GM23338 (cell line): ENCODE data around the gene RNF7. TPM values are rescaled to one million over a fixed set of nuclear protein-coding genes. Genes with fewer than 3 reads are reported as not detected.
"Not testable (repeated sequence)": the region's sequence is repeated elsewhere in the genome, so short reads cannot be mapped to it uniquely, and the experiment has no call there.

Source experiments
- ATAC-seq: fragments of 200-7000 bp; cut with Tn5 transposase; 3 replicates; pipeline ENCODE4 v1.9.1; 2020
- DNase-seq: peaks from one replicate; pipeline ENCODE4 v3.0.0-alpha.2; 2015; ENCODE audit warnings: low spot score
- H2AFZ ChIP-seq: fragments of 200-600 bp; sonication (generic); 2 replicates; pipeline ENCODE4 v1.8.0; 2016; ENCODE audit warnings: antibody characterized with exemption, mild to moderate bottlenecking, moderate library complexity
- H3F3A ChIP-seq: fragments of 200-600 bp; sonication (generic); replicated peaks from 2 replicates; pipeline ENCODE4 v1.8.0; 2017; ENCODE audit warnings: antibody characterized with exemption, mixed run types, low read depth
- H3K27ac ChIP-seq: fragments of 200-600 bp; sonication (generic); 2 replicates; pipeline ENCODE4 v1.6.1; 2016; ENCODE audit warnings: low read depth
- H3K27me3 ChIP-seq: fragments of 200-600 bp; sonication (generic); 2 replicates; pipeline ENCODE4 v1.8.0; 2016; ENCODE audit warnings: mild to moderate bottlenecking, mixed run types, moderate library complexity; ENCODE audit not compliant: insufficient read depth
- H3K36me3 ChIP-seq: fragments of 200-600 bp; sonication (generic); 2 replicates; pipeline ENCODE4 v1.8.0; 2016; ENCODE audit warnings: mild to moderate bottlenecking; ENCODE audit not compliant: insufficient read depth
- H3K4me1 ChIP-seq: fragments of 200-600 bp; sonication (generic); 2 replicates; pipeline ENCODE4 v1.8.0; 2016; ENCODE audit warnings: mild to moderate bottlenecking, moderate library complexity; ENCODE audit not compliant: insufficient read depth
- H3K4me2 ChIP-seq: fragments of 200-600 bp; sonication (generic); 2 replicates; pipeline ENCODE4 v1.7.1; 2017; ENCODE audit warnings: mixed run types
- H3K4me3 ChIP-seq: fragments of 200-600 bp; sonication (generic); 2 replicates; pipeline ENCODE4 v1.6.1; 2016; ENCODE audit warnings: mixed run types
- H3K79me2 ChIP-seq: fragments of 200-600 bp; sonication (generic); replicated peaks from 2 replicates; pipeline ENCODE4 v1.8.0; 2017; ENCODE audit warnings: mild to moderate bottlenecking; ENCODE audit not compliant: insufficient read depth
- H3K9me2 ChIP-seq: fragments of 200-600 bp; sonication (generic); 2 replicates; pipeline ENCODE4 v1.8.0; 2017; ENCODE audit not compliant: insufficient read depth
- H4K20me1 ChIP-seq: fragments of 200-600 bp; sonication (generic); replicated peaks from 2 replicates; pipeline ENCODE4 v1.8.0; 2017; ENCODE audit warnings: mild to moderate bottlenecking; ENCODE audit not compliant: insufficient read depth
- H3K27ac Mint-ChIP-seq: 2 replicates; pipeline ENCODE4 v1.8.0; 2020; ENCODE audit warnings: inconsistent platforms, mild to moderate bottlenecking, moderate library complexity, mixed read lengths
- H3K27me3 Mint-ChIP-seq: 3 replicates; pipeline ENCODE4 v1.8.0; 2022; ENCODE audit warnings: low read depth, mild to moderate bottlenecking, moderate library complexity, mixed read lengths, inconsistent platforms; ENCODE audit not compliant: insufficient read depth, poor library complexity
- H3K36me3 Mint-ChIP-seq: 3 replicates; pipeline ENCODE4 v1.8.0; 2021; ENCODE audit warnings: low read depth, mild to moderate bottlenecking, inconsistent platforms, moderate library complexity, mixed read lengths
- H3K4me1 Mint-ChIP-seq: 3 replicates; pipeline ENCODE4 v1.8.0; 2020; ENCODE audit warnings: mild to moderate bottlenecking, inconsistent platforms, mixed read lengths
- H3K4me3 Mint-ChIP-seq: 3 replicates; pipeline ENCODE4 v1.8.0; 2021; ENCODE audit warnings: moderate library complexity, mild to moderate bottlenecking, inconsistent platforms, mixed read lengths
- H3K9me3 Mint-ChIP-seq: 3 replicates; pipeline ENCODE4 v1.8.0; 2020; ENCODE audit warnings: moderate library complexity, mild to moderate bottlenecking, inconsistent platforms, mixed read lengths
- CREB1 ChIP-seq: fragments of 250-450 bp; sonication (Bioruptor Pico); IDR thresholded peaks from 2 replicates; pipeline ENCODE4 v1.5.0; 2020; ENCODE audit warnings: low read depth, mild to moderate bottlenecking, moderate library complexity
- CTCF ChIP-seq, 2 experiments: fragments of 200-600 bp in 1 of 2; sonication (generic) in 1 of 2; conservative IDR thresholded peaks; 2 replicates each; pipeline versions ENCODE4 v1.5.1 to v1.6.1; 2016 to 2017; ENCODE audit warnings: antibody characterized with exemption in 2 of 2, low read depth in 2 of 2, mild to moderate bottlenecking in 2 of 2, moderate library complexity in 1 of 2
- EZH2phosphoT487 ChIP-seq: fragments of 200-600 bp; sonication (generic); IDR thresholded peaks from one replicate; pipeline ENCODE4 v1.8.1; 2018; ENCODE audit warnings: antibody characterized with exemption; ENCODE audit not compliant: unreplicated experiment
- JUNB ChIP-seq: IDR thresholded peaks from one replicate; pipeline ENCODE4 v1.6.1; 2016; ENCODE audit warnings: antibody characterized with exemption; ENCODE audit not compliant: unreplicated experiment
- NANOG ChIP-seq: IDR thresholded peaks from 2 replicates; pipeline ENCODE4 v1.6.1; 2016; ENCODE audit warnings: antibody characterized with exemption, borderline replicate concordance
- POLR2AphosphoS5 ChIP-seq: IDR thresholded peaks from 2 replicates; pipeline ENCODE4 v1.6.1; 2016; ENCODE audit warnings: antibody characterized with exemption, low read depth
- STAT1 ChIP-seq: IDR thresholded peaks from one replicate; pipeline ENCODE4 v1.6.1; 2016; ENCODE audit warnings: antibody characterized with exemption; ENCODE audit not compliant: unreplicated experiment
- ZNF114 ChIP-seq: fragments of 250-450 bp; sonication (Bioruptor Pico); IDR thresholded peaks from 2 replicates; pipeline ENCODE4 v1.5.0; 2020; ENCODE audit warnings: mild to moderate bottlenecking, moderate library complexity
- polyA plus RNA-seq: library from polyadenylated mRNA; unstranded; fragments of >200 nt; fragmentation: Nextera tagmentation; extraction: Ambion mirVana; gene quantifications from 2 replicates; pipeline ENCODE4 v1.2.1, GENCODE V29; 2016
- total RNA-seq: library from RNA; depleted of rRNA; stranded (reverse); fragments of >200 nt; shearing (Covaris generic); gene quantifications from 2 replicates; pipeline ENCODE4 v1.2.3, GENCODE V29; 2014
- TF ChIP-seq, protein P1 (sequence below): IDR thresholded peaks from 2 replicates; pipeline ENCODE4 v1.6.1; 2016; ENCODE audit warnings: antibody characterized with exemption

Gene RNF7
- total and polyA plus RNA-seq, 2 experiments from 2014 or later, result 156 to 254 TPM

DNA sequence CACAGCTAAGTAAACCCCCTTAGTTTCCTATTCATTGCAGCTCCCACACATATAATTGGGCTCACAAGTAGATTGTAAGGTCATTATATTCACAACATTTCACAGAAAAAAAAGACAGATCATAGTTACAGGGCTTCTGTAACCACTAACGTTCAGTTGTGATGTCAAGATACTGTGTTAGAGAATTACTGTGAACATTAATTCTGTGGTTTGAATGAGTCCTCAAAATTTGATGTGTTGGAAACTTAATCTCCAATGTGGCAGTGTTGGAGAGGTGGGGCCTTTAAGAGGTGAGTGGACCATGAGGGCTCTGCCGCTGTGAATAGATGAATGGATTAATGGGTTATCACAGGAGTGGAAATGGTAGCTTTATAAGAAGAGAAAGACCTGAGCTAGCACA lies 46.4 kb downstream of the RNF7 start (continued):
- TF ChIP-seq JUNB (no peak), ZNF114 (CRISPR knock-in tag) (no peak)
- TF ChIP-seq, protein P1, sequence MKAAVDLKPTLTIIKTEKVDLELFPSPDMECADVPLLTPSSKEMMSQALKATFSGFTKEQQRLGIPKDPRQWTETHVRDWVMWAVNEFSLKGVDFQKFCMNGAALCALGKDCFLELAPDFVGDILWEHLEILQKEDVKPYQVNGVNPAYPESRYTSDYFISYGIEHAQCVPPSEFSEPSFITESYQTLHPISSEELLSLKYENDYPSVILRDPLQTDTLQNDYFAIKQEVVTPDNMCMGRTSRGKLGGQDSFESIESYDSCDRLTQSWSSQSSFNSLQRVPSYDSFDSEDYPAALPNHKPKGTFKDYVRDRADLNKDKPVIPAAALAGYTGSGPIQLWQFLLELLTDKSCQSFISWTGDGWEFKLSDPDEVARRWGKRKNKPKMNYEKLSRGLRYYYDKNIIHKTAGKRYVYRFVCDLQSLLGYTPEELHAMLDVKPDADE, result no peak

- Mint-ChIP-seq H3K9me3 (no peaks in the 10 kb centered on the region), H3K36me3 (no peaks in the 10 kb centered on the region), H3K4me3 (no peak overlapping the region), H3K4me1 (no peaks in the 10 kb centered on the region), H3K27ac (no peak overlapping the region), H3K27me3 (peaks cover 4% of the 10 kb centered on the region)
- H3K9me2 ChIP-seq, result no peaks in the 10 kb centered on the region
- no peaks in the 10 kb centered on the region for H4K20me1 ChIP-seq
- DNase-seq, result no peak
- no peaks in the 10 kb centered on the region for H3K4me1 ChIP-seq
- no peaks in the 10 kb centered on the region for H3K36me3 ChIP-seq
- no peak overlapping the region for H3K27ac ChIP-seq
- no peak for TF ChIP-seq POLR2AphosphoS5
- no peak for TF ChIP-seq EZH2phosphoT487
- TF ChIP-seq STAT1, result no peak
- no peak for TF ChIP-seq CREB1 (CRISPR knock-in tag)
- TF ChIP-seq NANOG, result no peak
- no peak for ATAC-seq
- no peak overlapping the region for H3K4me2 ChIP-seq
- H3K79me2 ChIP-seq, result no peaks in the 10 kb centered on the region
- no peaks in the 10 kb centered on the region for H3F3A ChIP-seq
- H3K4me3 ChIP-seq, result no peak overlapping the region
- H2AFZ ChIP-seq, result no peak overlapping the region
- H3K27me3 ChIP-seq, result no peaks in the 10 kb centered on the region
Measured at GRCh38 chr3:141788149-141788548, 50.1 kb downstream of the RNF7 start.

DNA sequence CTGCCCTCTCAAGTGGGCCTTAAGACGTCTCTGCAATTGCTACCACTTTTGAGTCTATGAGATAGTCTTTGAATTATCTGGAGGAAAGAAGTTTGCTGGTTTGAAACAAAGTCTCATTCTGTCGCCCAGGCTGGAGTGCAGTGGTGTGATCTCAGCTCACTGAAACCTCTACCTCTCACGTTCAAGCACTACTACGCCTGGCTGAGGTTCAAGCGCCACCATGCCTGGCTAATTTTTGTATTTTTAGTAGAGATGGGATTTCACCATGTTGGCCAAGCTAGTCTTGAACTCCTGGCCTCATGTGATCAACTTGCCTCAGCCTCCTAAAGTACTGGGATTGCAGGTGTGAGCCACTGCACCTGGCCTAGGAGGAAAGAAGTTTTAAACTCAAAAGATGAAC lies 50.7 kb downstream of the RNF7 start:
- not testable (repeated sequence) for H3K36me3 ChIP-seq
- H2AFZ ChIP-seq, result peak overlapping the region; percentile 69; the same call in 1 of the 2 replicates

DNA sequence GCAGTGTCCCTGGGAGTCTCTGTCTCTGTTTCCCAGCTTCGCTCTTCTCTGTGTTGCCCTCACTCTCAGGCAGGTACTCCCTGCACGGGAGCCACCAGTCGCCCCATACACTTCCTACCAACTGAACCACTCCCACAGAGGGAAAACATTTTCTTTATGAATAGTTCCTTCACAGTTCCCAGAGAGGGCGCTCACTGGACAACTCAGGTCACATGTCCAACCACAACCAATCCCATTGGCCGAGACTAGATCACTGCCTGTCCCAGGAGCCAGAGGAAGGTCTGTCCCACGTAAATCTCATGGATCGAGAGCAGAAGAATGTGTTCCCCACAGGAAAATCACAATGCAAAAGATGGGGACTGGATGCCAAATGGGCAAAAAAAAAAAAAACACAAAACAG lies 51.2 kb downstream of the RNF7 start:
- Histone ChIP-seq H3K4me3 (no peak overlapping the region), H3K79me2 (no peaks in the 10 kb centered on the region), H3K36me3 (no peaks in the 10 kb centered on the region), H3K4me2 (no peak overlapping the region), H3K4me1 (no peaks in the 10 kb centered on the region), H4K20me1 (no peaks in the 10 kb centered on the region), H3K27ac (no peak overlapping the region), H3K9me2 (no peaks in the 10 kb centered on the region), H2AFZ (peak overlapping the region; percentile 69; the same call in 1 of the 2 replicates), H3K27me3 (no peaks in the 10 kb centered on the region), H3F3A (no peaks in the 10 kb centered on the region)
- peak; percentile 22 to 28; a peak in 3 of 4 replicates for TF ChIP-seq CTCF (conservative IDR thresholded peaks at IDR 0.05; ENCODE audit: low read depth in 2 of 2)
- TF ChIP-seq, protein P1, result no peak
- no peaks in the 10 kb centered on the region for H3K9me3 Mint-ChIP-seq
- no peaks in the 10 kb centered on the region for H3K4me1 Mint-ChIP-seq
- peaks cover 4% of the 10 kb centered on the region for H3K27me3 Mint-ChIP-seq
- no peaks in the 10 kb centered on the region for H3K36me3 Mint-ChIP-seq
- H3K27ac Mint-ChIP-seq, result no peak overlapping the region
- ATAC-seq (peak; percentile 50), DNase-seq (peak; percentile 64)
- H3K4me3 Mint-ChIP-seq, result no peak overlapping the region

More for the DNA sequence above, 50.7 kb downstream of the RNF7 start:
- not testable (repeated sequence) for H3K27me3 ChIP-seq, H3K9me2 ChIP-seq, H3K4me1 Mint-ChIP-seq, H4K20me1 ChIP-seq, H3K36me3 Mint-ChIP-seq, H3K27ac ChIP-seq, H3F3A ChIP-seq, H3K4me3 ChIP-seq, H3K27me3 Mint-ChIP-seq, H3K4me2 ChIP-seq, H3K9me3 Mint-ChIP-seq, H3K4me1 ChIP-seq, DNase-seq, ATAC-seq, H3K27ac Mint-ChIP-seq, H3K79me2 ChIP-seq, H3K4me3 Mint-ChIP-seq
